Small intestine (tissue), 7 donors: ENCODE measurements around the gene GP1BA. TPM values are rescaled to one million over a fixed set of nuclear protein-coding genes. Genes with fewer than 3 reads are reported as not detected.

ENCODE experiments used
- DNase-seq, 2 donors: peaks; one replicate each; pipeline versions ENCODE4 v3.0.0 to v3.0.0-alpha.2; 2013
- FAIRE-seq: peaks from 2 replicates; lab custom pipeline; 2012; peaks lifted over from hg19 to GRCh38; lab: Jason Lieb, UNC
- H3K27ac ChIP-seq, 3 donors: one replicate each; pipeline ENCODE4 v1.5.1; 2013; ENCODE audit warnings: low read length in 2 of 3, mild to moderate bottlenecking in 2 of 3, control low read depth in 1 of 3, inconsistent platforms in 1 of 3, low read depth in 1 of 3, moderate library complexity in 1 of 3
- H3K27me3 ChIP-seq, 3 donors: one replicate each; pipeline ENCODE4 v1.6.1; 2013; ENCODE audit warnings: low read length in 3 of 3, inconsistent platforms in 1 of 3; ENCODE audit not compliant: control insufficient read depth in 3 of 3, insufficient read depth in 3 of 3
- H3K36me3 ChIP-seq, 3 donors: one replicate each; pipeline ENCODE4 v1.6.1; 2013; ENCODE audit warnings: low read length in 3 of 3, inconsistent platforms in 1 of 3, low read depth in 1 of 3, mild to moderate bottlenecking in 1 of 3, moderate library complexity in 1 of 3; ENCODE audit not compliant: control insufficient read depth in 3 of 3, insufficient read depth in 2 of 3
- H3K4me1 ChIP-seq, 3 donors: one replicate each; pipeline ENCODE4 v1.6.1; 2013; ENCODE audit warnings: low read length in 2 of 3, inconsistent platforms in 1 of 3, low read depth in 1 of 3, mild to moderate bottlenecking in 1 of 3, moderate library complexity in 1 of 3; ENCODE audit not compliant: control insufficient read depth in 3 of 3, insufficient read depth in 2 of 3
- H3K4me3 ChIP-seq, 3 donors: one replicate each; pipeline ENCODE4 v1.5.1; 2013; ENCODE audit warnings: low read length in 3 of 3, control low read depth in 1 of 3, inconsistent platforms in 1 of 3, low read depth in 1 of 3, mild to moderate bottlenecking in 1 of 3, moderate library complexity in 1 of 3
- H3K9me3 ChIP-seq, 2 donors: one replicate each; pipeline ENCODE4 v1.6.1; 2013; ENCODE audit warnings: low read depth in 1 of 2, low read length in 1 of 2; ENCODE audit not compliant: control insufficient read depth in 2 of 2, insufficient read depth in 1 of 2
- WGBS, 3 donors: extraction: QIAGEN DNeasy Blood & Tissue Kit; methylation state at CpG; one replicate each; pipeline ENCODE4 v1.1.7; 2013; 5-methylcytosine and 5-hydroxymethylcytosine counted together
- polyA plus RNA-seq, 4 donors: library from polyadenylated mRNA; stranded (reverse) in 3 of 4; unstranded in 1 of 4; fragments of 200-250 nt in 3 of 4; fragments of 120-200 nt in 1 of 4; gene quantifications; one replicate each; pipeline versions ENCODE4 v1.2.1 to v1.2.3, GENCODE V29; 2013
- donor health status: healthy with polysubstance abuse.
- donor health status: control.
- donor health status: control.
- donor health status: Bipolar disorder and iron deficiency.
- donor health status: healthy.

GP1BA gene
- polyA plus RNA-seq, 4 donors, result 0.06 to 1.4 TPM; not detected in 2

DNA sequence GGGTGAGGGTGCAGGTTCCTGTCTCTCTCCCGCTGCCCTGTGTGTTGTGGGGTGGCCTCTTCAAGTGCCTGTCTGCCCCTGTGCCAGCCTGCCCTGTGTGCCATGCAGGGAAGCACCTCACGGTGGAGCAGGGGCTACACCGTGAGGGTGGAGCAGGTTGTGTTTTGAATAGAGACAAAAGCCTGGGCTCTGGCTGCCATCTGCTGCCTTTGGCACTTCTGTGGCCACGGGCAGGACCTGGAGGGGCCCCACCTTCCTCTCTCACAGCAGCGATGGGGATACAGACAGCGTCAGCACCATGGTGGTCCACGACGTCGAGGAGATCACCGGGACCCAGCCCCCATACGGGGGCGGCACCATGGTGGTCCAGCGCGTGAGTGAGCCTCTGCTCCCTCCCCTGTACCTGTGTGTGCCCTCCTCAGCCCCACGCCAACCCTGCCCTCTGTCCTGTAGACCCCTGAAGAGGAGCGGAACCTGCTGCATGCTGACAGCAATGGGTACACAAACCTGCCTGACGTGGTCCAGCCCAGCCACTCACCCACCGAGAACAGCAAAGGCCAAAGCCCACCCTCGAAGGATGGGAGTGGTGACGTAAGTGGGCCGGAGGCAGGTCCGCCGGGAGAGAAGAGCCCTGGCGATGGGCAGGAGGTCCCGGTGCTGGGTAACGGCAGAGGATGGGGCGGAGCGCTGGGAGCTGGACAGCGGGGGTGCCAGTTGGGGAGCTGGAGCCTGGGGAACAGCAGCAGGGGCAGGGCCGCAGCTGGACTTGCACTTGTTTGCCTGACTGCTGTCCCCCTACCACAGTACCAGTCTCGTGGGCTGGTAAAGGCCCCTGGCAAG is 38.1 kb upstream of the GP1BA start:
- Histone ChIP-seq H3K36me3 (peaks cover 25 to 97% (median 38%) of the 10 kb centered on the region in 3 donors), H3K27me3 (peaks cover 0 to 4% (median 0%) of the 10 kb centered on the region in 3 donors), H3K27ac (peak overlapping the region in 1 of 3 donors; percentile 46), H3K9me3 (no peaks in the 10 kb centered on the region), H3K4me1 (peaks cover 0 to 10% (median 0%) of the 10 kb centered on the region in 3 donors), H3K4me3 (peak overlapping the region in 1 of 3 donors; percentile 7)
- DNase-seq (no peak), FAIRE-seq (no peak)
- WGBS, 3 donors, result 89 to 91% (median 90%) methylated on average over 29 to 31 of the region's 31 CpGs

DNA sequence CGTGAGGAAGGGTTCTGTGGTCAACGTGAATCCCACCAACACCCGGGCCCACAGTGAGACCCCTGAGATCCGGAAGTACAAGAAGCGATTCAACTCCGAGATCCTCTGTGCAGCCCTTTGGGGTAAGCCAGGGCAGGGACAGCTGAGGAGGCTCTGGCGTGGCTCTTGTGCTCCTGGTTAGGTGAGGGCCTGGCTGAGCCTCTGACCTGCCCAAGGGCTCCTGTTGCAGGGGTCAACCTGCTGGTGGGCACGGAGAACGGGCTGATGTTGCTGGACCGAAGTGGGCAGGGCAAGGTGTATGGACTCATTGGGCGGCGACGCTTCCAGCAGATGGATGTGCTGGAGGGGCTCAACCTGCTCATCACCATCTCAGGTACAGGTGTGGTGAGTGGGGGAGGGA is 37.0 kb upstream of the GP1BA start:
- Histone ChIP-seq H3K27ac (no peak overlapping the region), H3K4me3 (no peak overlapping the region), H3K27me3 (peaks cover 0 to 15% (median 0%) of the 10 kb centered on the region in 3 donors), H3K4me1 (peaks cover 0 to 17% (median 0%) of the 10 kb centered on the region in 3 donors), H3K9me3 (no peaks in the 10 kb centered on the region), H3K36me3 (peaks cover 25 to 86% (median 31%) of the 10 kb centered on the region in 3 donors)
- DNase-seq (no peak), FAIRE-seq (no peak)
- 92 to 98% (median 94%) methylated on average over 11 to 13 of the region's 13 CpGs for WGBS, 3 donors

DNA sequence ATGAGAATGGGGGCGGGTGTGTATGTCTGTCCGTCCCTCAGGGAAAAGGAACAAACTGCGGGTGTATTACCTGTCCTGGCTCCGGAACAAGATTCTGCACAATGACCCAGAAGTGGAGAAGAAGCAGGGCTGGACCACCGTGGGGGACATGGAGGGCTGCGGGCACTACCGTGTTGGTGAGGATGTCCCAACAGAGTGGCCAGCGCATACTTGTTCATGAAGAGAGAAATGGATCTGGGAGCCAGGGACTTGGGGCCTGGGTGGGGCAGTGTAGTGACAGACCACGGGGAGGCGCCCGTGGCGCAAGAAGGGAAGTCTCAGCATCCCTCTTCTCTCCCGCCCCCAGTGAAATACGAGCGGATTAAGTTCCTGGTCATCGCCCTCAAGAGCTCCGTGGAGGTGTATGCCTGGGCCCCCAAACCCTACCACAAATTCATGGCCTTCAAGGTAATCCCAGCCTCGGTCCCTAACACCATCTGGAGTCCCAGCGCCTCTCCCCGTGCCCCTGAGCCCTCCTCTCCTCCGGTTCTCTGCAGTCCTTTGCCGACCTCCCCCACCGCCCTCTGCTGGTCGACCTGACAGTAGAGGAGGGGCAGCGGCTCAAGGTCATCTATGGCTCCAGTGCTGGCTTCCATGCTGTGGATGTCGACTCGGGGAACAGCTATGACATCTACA is 36.3 kb upstream of the GP1BA start:
- WGBS, 3 donors, result 77 to 82% (median 78%) methylated on average over 26 to 27 of the region's 27 CpGs
- FAIRE-seq (no peak), DNase-seq (no peak)

DNA sequence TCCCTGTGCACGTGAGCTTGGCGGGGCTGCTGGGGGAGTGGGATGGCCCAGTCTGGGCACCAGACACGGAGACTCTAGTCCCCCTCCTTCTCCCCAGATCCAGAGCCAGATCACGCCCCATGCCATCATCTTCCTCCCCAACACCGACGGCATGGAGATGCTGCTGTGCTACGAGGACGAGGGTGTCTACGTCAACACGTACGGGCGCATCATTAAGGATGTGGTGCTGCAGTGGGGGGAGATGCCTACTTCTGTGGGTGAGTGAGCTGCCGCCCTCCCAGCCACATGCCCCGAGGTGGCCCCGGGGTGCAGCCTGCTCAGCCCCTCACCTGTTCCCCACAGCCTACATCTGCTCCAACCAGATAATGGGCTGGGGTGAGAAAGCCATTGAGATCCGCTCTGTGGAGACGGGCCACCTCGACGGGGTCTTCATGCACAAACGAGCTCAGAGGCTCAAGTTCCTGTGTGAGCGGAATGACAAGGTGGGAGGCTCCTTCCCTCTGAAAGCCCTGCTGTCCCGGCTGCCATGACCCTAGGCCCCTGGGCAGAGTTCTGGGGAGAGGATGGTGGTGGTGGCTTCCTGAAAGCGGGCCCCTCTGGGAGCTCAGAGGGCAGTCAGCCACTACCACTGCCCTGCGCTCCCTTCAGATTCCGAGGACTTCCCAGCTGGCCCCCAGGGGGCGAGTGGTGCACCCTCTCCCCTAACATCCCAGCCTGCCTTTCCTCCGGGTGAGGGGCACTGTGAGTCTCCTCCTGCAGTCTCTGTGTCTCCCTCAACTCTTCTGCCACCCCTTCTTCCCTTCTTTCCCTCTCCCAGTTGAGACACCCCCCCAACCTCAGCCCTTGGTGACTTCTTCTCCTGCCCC is 35.5 kb upstream of the GP1BA start:
- 89 to 92% (median 92%) methylated on average over 24 to 27 of the region's 27 CpGs for WGBS, 3 donors
- peaks cover 0 to 29% (median 0%) of the 10 kb centered on the region in 3 donors for H3K27me3 ChIP-seq
- FAIRE-seq, result no peak
- peaks cover 0 to 29% (median 0%) of the 10 kb centered on the region in 3 donors for H3K4me1 ChIP-seq
- no peaks in the 10 kb centered on the region for H3K9me3 ChIP-seq
- DNase-seq, result no peak
- no peak overlapping the region for H3K4me3 ChIP-seq
- H3K36me3 ChIP-seq, result peaks cover 20 to 71% (median 22%) of the 10 kb centered on the region in 3 donors
- H3K27ac ChIP-seq, result no peak overlapping the region

More for the DNA sequence above, 36.3 kb upstream of the GP1BA start:
- Histone ChIP-seq H3K36me3 (peaks cover 22 to 79% (median 26%) of the 10 kb centered on the region in 3 donors), H3K27ac (no peak overlapping the region), H3K4me1 (peaks cover 0 to 24% (median 0%) of the 10 kb centered on the region in 3 donors), H3K4me3 (no peak overlapping the region), H3K27me3 (peaks cover 0 to 21% (median 0%) of the 10 kb centered on the region in 3 donors), H3K9me3 (no peaks in the 10 kb centered on the region)

DNA sequence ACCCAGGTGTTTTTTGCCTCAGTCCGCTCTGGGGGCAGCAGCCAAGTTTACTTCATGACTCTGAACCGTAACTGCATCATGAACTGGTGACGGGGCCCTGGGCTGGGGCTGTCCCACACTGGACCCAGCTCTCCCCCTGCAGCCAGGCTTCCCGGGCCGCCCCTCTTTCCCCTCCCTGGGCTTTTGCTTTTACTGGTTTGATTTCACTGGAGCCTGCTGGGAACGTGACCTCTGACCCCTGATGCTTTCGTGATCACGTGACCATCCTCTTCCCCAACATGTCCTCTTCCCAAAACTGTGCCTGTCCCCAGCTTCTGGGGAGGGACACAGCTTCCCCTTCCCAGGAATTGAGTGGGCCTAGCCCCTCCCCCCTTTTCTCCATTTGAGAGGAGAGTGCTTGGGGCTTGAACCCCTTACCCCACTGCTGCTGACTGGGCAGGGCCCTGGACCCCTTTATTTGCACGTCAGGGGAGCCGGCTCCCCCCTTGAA is 34.8 kb upstream of the GP1BA start:
- Histone ChIP-seq H3K36me3 (peaks cover 17 to 64% (median 19%) of the 10 kb centered on the region in 3 donors), H3K4me3 (no peak overlapping the region), H3K27me3 (peaks cover 0 to 35% (median 0%) of the 10 kb centered on the region in 3 donors), H3K4me1 (peaks cover 0 to 34% (median 0%) of the 10 kb centered on the region in 3 donors), H3K27ac (no peak overlapping the region), H3K9me3 (no peaks in the 10 kb centered on the region)
- DNase-seq (no peak), FAIRE-seq (no peak)
- 70 to 78% (median 73%) methylated on average over 10 of the region's 10 CpGs for WGBS, 3 donors

DNA sequence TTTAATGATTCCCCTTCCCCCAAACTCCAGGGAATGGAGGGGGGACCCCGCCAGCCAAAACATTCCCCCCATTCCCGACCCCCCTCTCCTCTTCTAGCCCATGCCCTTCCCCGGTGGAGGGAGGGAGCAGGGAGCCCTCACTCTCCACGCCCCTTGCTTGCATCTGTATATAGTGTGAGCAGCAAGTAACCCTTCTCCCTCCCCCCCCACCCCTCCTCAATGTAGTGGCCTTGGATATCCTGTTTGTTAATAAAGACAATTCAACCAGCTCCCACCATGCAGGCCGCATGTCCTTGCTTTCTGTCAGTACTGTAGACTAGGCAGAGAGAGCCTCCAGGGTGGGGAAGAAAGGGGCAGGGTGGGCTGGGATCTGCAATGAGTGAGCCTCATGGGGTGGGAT is 34.3 kb upstream of the GP1BA start:
- DNase-seq (no peak), FAIRE-seq (no peak)
- H3K36me3 ChIP-seq, result peaks cover 15 to 59% (median 16%) of the 10 kb centered on the region in 3 donors
- no peak overlapping the region for H3K4me3 ChIP-seq
- H3K27me3 ChIP-seq, result peaks cover 0 to 38% (median 0%) of the 10 kb centered on the region in 3 donors
- whole genome bisulfite sequencing, 3 donors, result 81 to 86% (median 82%) methylated on average over 5 of the region's 5 CpGs
- no peaks in the 10 kb centered on the region for H3K9me3 ChIP-seq
- no peak overlapping the region for H3K27ac ChIP-seq
- H3K4me1 ChIP-seq, result peaks cover 0 to 32% (median 0%) of the 10 kb centered on the region in 3 donors

DNA sequence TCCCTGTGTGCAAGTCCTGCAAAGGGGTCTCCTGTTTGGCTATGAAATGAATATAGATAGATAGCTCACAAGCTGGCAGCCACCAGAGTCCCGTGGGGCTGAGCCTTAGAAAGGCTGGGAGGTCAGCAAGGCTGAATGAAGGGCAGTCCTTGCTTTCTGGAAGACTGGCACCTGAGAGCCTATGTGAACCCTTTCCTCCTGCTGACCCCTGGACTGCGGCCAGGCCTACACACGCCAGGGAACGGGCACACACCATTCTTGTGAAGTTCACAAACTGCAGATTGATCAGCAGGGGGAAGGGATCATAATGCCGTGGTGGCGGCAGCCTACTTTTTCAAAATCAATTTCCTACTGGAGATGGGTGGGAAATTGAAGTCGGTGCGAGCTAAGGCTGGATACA is 33.7 kb upstream of the GP1BA start:
- no peaks in the 10 kb centered on the region for H3K9me3 ChIP-seq
- H3K36me3 ChIP-seq, result peaks cover 10 to 53% (median 16%) of the 10 kb centered on the region in 3 donors
- FAIRE-seq (no peak), DNase-seq (no peak)
- WGBS, 3 donors, result 62 to 83% (median 68%) methylated on average over 8 of the region's 8 CpGs
- peaks cover 0 to 38% (median 0%) of the 10 kb centered on the region in 3 donors for H3K27me3 ChIP-seq
- peaks cover 0 to 35% (median 0%) of the 10 kb centered on the region in 3 donors for H3K4me1 ChIP-seq
- H3K27ac ChIP-seq, result no peak overlapping the region
- H3K4me3 ChIP-seq, result no peak overlapping the region
